Motor neuron (in vitro differentiated cells): ENCODE measurements around the gene RABGAP1. TPM values are rescaled to one million over a fixed set of nuclear protein-coding genes. Genes with fewer than 3 reads are reported as not detected.

Experiments
- ATAC-seq, 8 experiments: fragments of 200-7000 bp; cut with Tn5 transposase; replicated peaks in 6 of 8; 2 replicates each; pipeline ENCODE4 v1.8.0; 2021; ENCODE audit warnings: mild to moderate bottlenecking in 8 of 8, moderate library complexity in 8 of 8
- H3K27ac ChIP-seq, 2 donors: fragments of 250-450 bp; sonication (Bioruptor Pico); 2 replicates each; pipeline ENCODE4 v1.9.0; 2021; ENCODE audit warnings: antibody characterized with exemption in 2 of 2, mild to moderate bottlenecking in 2 of 2, moderate library complexity in 1 of 2
- H3K4me1 ChIP-seq, 2 donors: fragments of 250-450 bp; sonication (Bioruptor Pico); replicated peaks in 1 of 2; 2 replicates each; pipeline ENCODE4 v1.6.1; 2021; ENCODE audit warnings: antibody characterized with exemption in 2 of 2, mild to moderate bottlenecking in 2 of 2, moderate library complexity in 1 of 2
- H3K4me3 ChIP-seq, 5 donors: fragments of 250-450 bp; sonication (Bioruptor Pico); 2 replicates each; pipeline ENCODE4 v1.9.0; 2021; ENCODE audit warnings: antibody characterized with exemption in 5 of 5, mild to moderate bottlenecking in 5 of 5, moderate library complexity in 4 of 5
- WGBS, 10 experiments: fragments of 450-650 bp; shearing (Covaris generic); methylation state at CpG; one replicate each; pipeline ENCODE4 v1.0.0; 2022; 5-methylcytosine and 5-hydroxymethylcytosine counted together
- in situ Hi-C, 9 experiments: fragments of 400-800 bp; cut with MboI; loops; one replicate each; pipeline ENCODE4 v1.15.0; 2021; ENCODE audit warnings: low sequenced_read_pairs in 9 of 9, low pct_unique_long_range_greater_than_20kb in 2 of 9; ENCODE audit not compliant: unreplicated experiment in 9 of 9
- total RNA-seq, 8 experiments: library from RNA; unstranded; fragments of 300-600 nt; gene quantifications; 2 replicates each; pipeline versions ENCODE4 v1.2.3 to v1.2.4, GENCODE V29; 2022

The RABGAP1 gene
- total RNA-seq, 8 experiments from 2014 or later, result 13.0 to 69.2 (median 37.4) TPM

GRCh38 chr9:123003466-123003865 lies 62.6 kb downstream of the RABGAP1 start:
- WGBS, 10 experiments, result 92 to 100% (median 100%) methylated on average over 1 to 2 of the region's 2 CpGs
- in situ Hi-C loops, result no loop called here
- ATAC-seq, result no peak

GRCh38 chr9:123005964-123006363 lies 65.1 kb downstream of the RABGAP1 start:
- WGBS, 10 experiments, result 38 to 100% (median 92%) methylated on average over 1 of the region's 1 CpG
- no peak for ATAC-seq
- in situ Hi-C loops, result no loop called here

More at GRCh38 chr9:123003466-123003865, 62.6 kb downstream of the RABGAP1 start:
- H3K4me1 ChIP-seq, result no peaks in the 10 kb centered on the region
- no peak overlapping the region for H3K4me3 ChIP-seq
- H3K27ac ChIP-seq, result no peak overlapping the region

GRCh38 chr9:123007269-123007668 lies 66.4 kb downstream of the RABGAP1 start:
- in situ Hi-C loops, result no loop called here
- Histone ChIP-seq H3K4me1 (no peaks in the 10 kb centered on the region), H3K27ac (no peak overlapping the region), H3K4me3 (no peak overlapping the region)
- 40 to 100% (median 94%) methylated on average over 2 to 5 of the region's 5 CpGs for WGBS, 10 experiments
- ATAC-seq, result no peak

More at GRCh38 chr9:123005964-123006363, 65.1 kb downstream of the RABGAP1 start:
- no peak overlapping the region for H3K27ac ChIP-seq
- H3K4me1 ChIP-seq, result no peaks in the 10 kb centered on the region
- H3K4me3 ChIP-seq, result no peak overlapping the region

GRCh38 chr9:123008909-123009308 lies 68.1 kb downstream of the RABGAP1 start:
- no peak overlapping the region for H3K27ac ChIP-seq
- H3K4me1 ChIP-seq, result no peaks in the 10 kb centered on the region
- H3K4me3 ChIP-seq, result no peak overlapping the region
- no peak for ATAC-seq
- in situ Hi-C loops, result no loop called here

GRCh38 chr9:123011380-123011779 lies 70.6 kb downstream of the RABGAP1 start:
- no peak for ATAC-seq
- Histone ChIP-seq H3K4me3 (no peak overlapping the region), H3K27ac (no peak overlapping the region), H3K4me1 (no peaks in the 10 kb centered on the region)
- 83 to 100% (median 98%) methylated on average over 1 to 3 of the region's 3 CpGs; no CpG with 5 or more reads in 4 of the 10 experiments for WGBS, 10 experiments
- in situ Hi-C loops, result no loop called here

- no peak for ATAC-seq
- Histone ChIP-seq H3K4me3 (no peak overlapping the region), H3K27ac (no peak overlapping the region), H3K4me1 (no peaks in the 10 kb centered on the region)
- 13 to 100% (median 100%) methylated on average over 1 to 2 of the region's 3 CpGs; no CpG with 5 or more reads in 1 of the 10 experiments for WGBS, 10 experiments
- in situ Hi-C loops, result no loop called here
Observed at GRCh38 chr9:123011878-123012528, 71.2 kb downstream of the RABGAP1 start.

- Histone ChIP-seq H3K4me1 (no peaks in the 10 kb centered on the region), H3K27ac (no peak overlapping the region), H3K4me3 (no peak overlapping the region)
- WGBS, 10 experiments, result 60 to 100% (median 100%) methylated on average over 1 of the region's 1 CpG; no CpG with 5 or more reads in 1 of the 10 experiments
- ATAC-seq, result no peak
- in situ Hi-C loops, result no loop called here
Observed at GRCh38 chr9:123016631-123017030, 75.8 kb downstream of the RABGAP1 start.

GRCh38 chr9:123020796-123021195 lies 80.0 kb downstream of the RABGAP1 start:
- no peak overlapping the region for H3K27ac ChIP-seq
- WGBS, 10 experiments, result 0 to 100% (median 84%) methylated on average over 1 to 2 of the region's 2 CpGs
- in situ Hi-C loops, result no loop called here
- no peak overlapping the region for H3K4me3 ChIP-seq
- ATAC-seq, result no peak
- H3K4me1 ChIP-seq, result no peaks in the 10 kb centered on the region

GRCh38 chr9:123026425-123026824 lies 85.6 kb downstream of the RABGAP1 start:
- H3K4me1 ChIP-seq, result no peaks in the 10 kb centered on the region
- WGBS, 10 experiments, result 80 to 100% (median 100%) methylated on average over 1 of the region's 1 CpG; no CpG with 5 or more reads in 1 of the 10 experiments
- no peak overlapping the region for H3K4me3 ChIP-seq
- H3K27ac ChIP-seq, result no peak overlapping the region
- ATAC-seq, result no peak
- in situ Hi-C loops, result no loop called here

- 0 to 100% (median 53%) methylated on average over 1 to 3 of the region's 3 CpGs; no CpG with 5 or more reads in 1 of the 10 experiments for WGBS, 10 experiments
- ATAC-seq, result no peak
- Histone ChIP-seq H3K4me1 (no peaks in the 10 kb centered on the region), H3K27ac (no peak overlapping the region), H3K4me3 (no peak overlapping the region)
- in situ Hi-C loops, result no loop called here
Observed at GRCh38 chr9:123027517-123027916, 86.7 kb downstream of the RABGAP1 start.

- Histone ChIP-seq H3K27ac (no peak overlapping the region), H3K4me1 (no peaks in the 10 kb centered on the region), H3K4me3 (no peak overlapping the region)
- in situ Hi-C loops, result no loop called here
- ATAC-seq, result no peak
Observed at GRCh38 chr9:123028136-123028535, 87.3 kb downstream of the RABGAP1 start.

GRCh38 chr9:123028973-123029372 lies 88.2 kb downstream of the RABGAP1 start:
- ATAC-seq, result no peak
- in situ Hi-C loops, result no loop called here
- WGBS, 10 experiments, result 83 to 100% (median 100%) methylated on average over 1 to 3 of the region's 3 CpGs; no CpG with 5 or more reads in 2 of the 10 experiments

GRCh38 chr9:123031963-123032362 lies 91.1 kb downstream of the RABGAP1 start:
- in situ Hi-C loops, result no loop called here
- no peak for ATAC-seq
- 33 to 92% (median 70%) methylated on average over 1 of the region's 1 CpG; no CpG with 5 or more reads in 4 of the 10 experiments for WGBS, 10 experiments
- H3K27ac ChIP-seq, result no peak overlapping the region
- H3K4me1 ChIP-seq, result no peaks in the 10 kb centered on the region
- H3K4me3 ChIP-seq, result no peak overlapping the region

More at GRCh38 chr9:123028973-123029372, 88.2 kb downstream of the RABGAP1 start:
- Histone ChIP-seq H3K4me1 (no peaks in the 10 kb centered on the region), H3K27ac (no peak overlapping the region), H3K4me3 (no peak overlapping the region)

GRCh38 chr9:123033352-123033751 lies 92.5 kb downstream of the RABGAP1 start, which contains the start of gene GPR21:
Gene GPR21 (plus strand): TSS chr9:123033667. CDS start chr9:123034567, 900 bp downstream.
- Histone ChIP-seq H3K4me1 (no peaks in the 10 kb centered on the region), H3K27ac (no peak within 1 kb of the TSS), H3K4me3 (no peak within 1 kb of the TSS)
- WGBS, 10 experiments, result 52 to 100% (median 100%) methylated on average over 1 to 5 of the region's 7 CpGs; no CpG with 5 or more reads in 3 of the 10 experiments
- ATAC-seq, result peak in 2 of 8 experiments; percentile 28 to 35
- in situ Hi-C loops, result no loop called here
